Measurements from ENCODE around the gene TJP1. TPM values are rescaled to one million over a fixed set of nuclear protein-coding genes. Genes with fewer than 3 reads are reported as not detected.

Gene TJP1
- total and polyA plus RNA-seq, 12 donors: 15.0 to 68.3 (median 50.1) TPM

GRCh38 chr15:29799859-29800258, 22.4 kb downstream of the TJP1 start:
- no peak overlapping the region for H3K27ac ChIP-seq
- intact Hi-C loops (cut with DNase I): no loop called here
- WGBS, 4 donors: 78 to 88% (median 82%) methylated on average over 3 of the region's 3 CpGs
- no peak overlapping the region for H3K4me3 ChIP-seq
- H3K27me3 ChIP-seq: no peaks in the 10 kb centered on the region
- peaks cover 3 to 32% of the 10 kb centered on the region in 2 donors for H3K4me1 ChIP-seq (replicated peaks in 1 of 2)
- H3K36me3 ChIP-seq (replicated peaks in 1 of 2): no peaks in the 10 kb centered on the region
- no peak for DNase-seq
- H3K9me3 ChIP-seq (replicated peaks in 1 of 3): no peaks in the 10 kb centered on the region
- TF ChIP-seq CTCF (IDR thresholded peaks at IDR 0.05) (no peak), POLR2A (IDR thresholded peaks at IDR 0.05) (no peak)

GRCh38 chr15:29795610-29796009, 26.7 kb downstream of the TJP1 start:
- no peak for DNase-seq
- Histone ChIP-seq H3K9me3 (replicated peaks in 1 of 3) (no peaks in the 10 kb centered on the region), H3K27me3 (no peaks in the 10 kb centered on the region), H3K36me3 (replicated peaks in 1 of 2) (no peaks in the 10 kb centered on the region), H3K4me3 (no peak overlapping the region), H3K4me1 (replicated peaks in 1 of 2) (peaks cover 0 to 9% of the 10 kb centered on the region in 2 donors), H3K27ac (no peak overlapping the region)
- intact Hi-C loops (cut with DNase I): no loop called here
- TF ChIP-seq CTCF (IDR thresholded peaks at IDR 0.05) (no peak), POLR2A (IDR thresholded peaks at IDR 0.05) (no peak)
- WGBS, 4 donors: 72 to 79% (median 78%) methylated on average over 1 of the region's 1 CpG

- H3K27ac ChIP-seq: no peak overlapping the region
- H3K4me3 ChIP-seq: no peak overlapping the region
- WGBS, 4 donors: 86 to 96% (median 93%) methylated on average over 2 of the region's 2 CpGs
- no peaks in the 10 kb centered on the region for H3K27me3 ChIP-seq
- no peaks in the 10 kb centered on the region for H3K36me3 ChIP-seq (replicated peaks in 1 of 2)
- intact Hi-C loops (cut with DNase I): no loop called here
- H3K9me3 ChIP-seq (replicated peaks in 1 of 3): no peaks in the 10 kb centered on the region
- no peak for TF ChIP-seq POLR2A (IDR thresholded peaks at IDR 0.05)
- TF ChIP-seq CTCF (IDR thresholded peaks at IDR 0.05): no peak
- no peak for DNase-seq
- H3K4me1 ChIP-seq (replicated peaks in 1 of 2): peaks cover 0 to 5% of the 10 kb centered on the region in 2 donors
These were observed 29.7 kb downstream of the TJP1 start for GRCh38 chr15:29792426-29793159.

- Histone ChIP-seq H3K4me1 (replicated peaks in 1 of 2) (peaks cover 0 to 5% of the 10 kb centered on the region in 2 donors), H3K9me3 (replicated peaks in 1 of 3) (no peaks in the 10 kb centered on the region), H3K27ac (no peak overlapping the region), H3K36me3 (replicated peaks in 1 of 2) (no peaks in the 10 kb centered on the region), H3K4me3 (no peak overlapping the region), H3K27me3 (no peaks in the 10 kb centered on the region)
- 93 to 98% (median 94%) methylated on average over 6 of the region's 6 CpGs for WGBS, 4 donors
- intact Hi-C loops (cut with DNase I): no loop called here
- TF ChIP-seq CTCF (IDR thresholded peaks at IDR 0.05): no peak
- no peak for TF ChIP-seq POLR2A (IDR thresholded peaks at IDR 0.05)
- no peak for DNase-seq
These were observed 31.7 kb downstream of the TJP1 start for GRCh38 chr15:29790607-29791006.
